DOHH2 (cell line): Measurements from ENCODE around the gene TMEM202.

Experiments used
- H3F3A ChIP-seq: fragments of 200-600 bp; sonication (generic), shearing (Covaris generic); 2 replicates; pipeline ENCODE4 v1.6.0; 2016; ENCODE audit warnings: antibody characterized with exemption, mild to moderate bottlenecking; ENCODE audit not compliant: control insufficient read depth, insufficient read depth
- H3K27ac ChIP-seq: fragments of 200-600 bp; sonication (generic); 2 replicates; pipeline ENCODE4 v1.5.1; 2014; ENCODE audit warnings: low read depth, mild to moderate bottlenecking, low read length, moderate library complexity
- H3K27me3 ChIP-seq: fragments of 200-600 bp; sonication (generic); 2 replicates; pipeline ENCODE4 v1.6.1; 2014; ENCODE audit warnings: mild to moderate bottlenecking, low read length, mixed read lengths; ENCODE audit not compliant: control insufficient read depth
- H3K36me3 ChIP-seq: fragments of 200-600 bp; sonication (generic); 2 replicates; pipeline ENCODE4 v1.6.1; 2014; ENCODE audit warnings: mild to moderate bottlenecking, low read length, moderate library complexity, mixed read lengths; ENCODE audit not compliant: control insufficient read depth
- H3K4me1 ChIP-seq: fragments of 200-600 bp; sonication (generic); 2 replicates; pipeline ENCODE4 v1.6.1; 2014; ENCODE audit warnings: mild to moderate bottlenecking, low read length, mixed read lengths; ENCODE audit not compliant: control insufficient read depth
- H3K4me2 ChIP-seq: fragments of 200-600 bp; sonication (generic); 2 replicates; pipeline ENCODE4 v1.6.0; 2014; ENCODE audit warnings: mild to moderate bottlenecking, low read length, moderate library complexity
- H3K4me3 ChIP-seq: fragments of 200-600 bp; sonication (generic); 2 replicates; pipeline ENCODE4 v1.5.1; 2014; ENCODE audit warnings: mild to moderate bottlenecking, low read length, mixed read lengths
- H3K79me2 ChIP-seq: fragments of 200-600 bp; sonication (generic); 2 replicates; pipeline ENCODE4 v1.6.1; 2014; ENCODE audit warnings: mild to moderate bottlenecking, low read length, mixed read lengths; ENCODE audit not compliant: control insufficient read depth
- H3K9me2 ChIP-seq: fragments of 200-600 bp; sonication (generic); replicated peaks from 2 replicates; pipeline ENCODE4 v1.6.1; 2014; ENCODE audit warnings: mild to moderate bottlenecking, low read length, mixed read lengths; ENCODE audit not compliant: control insufficient read depth
- H3K9me3 ChIP-seq: fragments of 200-600 bp; sonication (generic); 2 replicates; pipeline ENCODE4 v1.6.1; 2014; ENCODE audit warnings: antibody characterized with exemption, low read length, mixed read lengths; ENCODE audit not compliant: control insufficient read depth, insufficient read depth
- H4K20me1 ChIP-seq: fragments of 200-600 bp; sonication (generic); 2 replicates; pipeline ENCODE4 v1.6.0; 2014; ENCODE audit warnings: low read depth, mild to moderate bottlenecking, antibody characterized with exemption, low read length, moderate library complexity; ENCODE audit not compliant: control insufficient read depth, insufficient read depth
- EZH2phosphoT487 ChIP-seq: fragments of 200-600 bp; sonication (generic); IDR thresholded peaks from 2 replicates; pipeline ENCODE4 v1.6.1; 2017; ENCODE audit warnings: borderline replicate concordance, mild to moderate bottlenecking, antibody characterized with exemption, low read length, moderate library complexity, mixed read lengths
- TF ChIP-seq, protein P1 (sequence below): fragments of 200-600 bp; sonication (generic); IDR thresholded peaks from one replicate; pipeline ENCODE4 v1.5.1; 2014; ENCODE audit warnings: antibody characterized with exemption, mild to moderate bottlenecking, low read depth, low read length; ENCODE audit not compliant: poor library complexity, severe bottlenecking

TMEM202 gene

GRCh38 chr15:72398648-72399047, 543 bp downstream of the TMEM202 start:
- H3K9me3 ChIP-seq, result no peaks in the 10 kb centered on the region
- H3K4me2 ChIP-seq, result no peak overlapping the region

GRCh38 chr15:72402726-72403125, 4.6 kb downstream of the TMEM202 start:
- Histone ChIP-seq H3K79me2 (no peaks in the 10 kb centered on the region), H3K27ac (no peak overlapping the region), H3K9me3 (no peaks in the 10 kb centered on the region), H4K20me1 (no peaks in the 10 kb centered on the region), H3K36me3 (no peaks in the 10 kb centered on the region), H3F3A (no peaks in the 10 kb centered on the region), H3K4me2 (no peak overlapping the region), H3K4me3 (no peak overlapping the region), H3K9me2 (no peaks in the 10 kb centered on the region), H3K27me3 (peaks cover 32% of the 10 kb centered on the region), H3K4me1 (no peaks in the 10 kb centered on the region)
- TF ChIP-seq, protein P1, sequence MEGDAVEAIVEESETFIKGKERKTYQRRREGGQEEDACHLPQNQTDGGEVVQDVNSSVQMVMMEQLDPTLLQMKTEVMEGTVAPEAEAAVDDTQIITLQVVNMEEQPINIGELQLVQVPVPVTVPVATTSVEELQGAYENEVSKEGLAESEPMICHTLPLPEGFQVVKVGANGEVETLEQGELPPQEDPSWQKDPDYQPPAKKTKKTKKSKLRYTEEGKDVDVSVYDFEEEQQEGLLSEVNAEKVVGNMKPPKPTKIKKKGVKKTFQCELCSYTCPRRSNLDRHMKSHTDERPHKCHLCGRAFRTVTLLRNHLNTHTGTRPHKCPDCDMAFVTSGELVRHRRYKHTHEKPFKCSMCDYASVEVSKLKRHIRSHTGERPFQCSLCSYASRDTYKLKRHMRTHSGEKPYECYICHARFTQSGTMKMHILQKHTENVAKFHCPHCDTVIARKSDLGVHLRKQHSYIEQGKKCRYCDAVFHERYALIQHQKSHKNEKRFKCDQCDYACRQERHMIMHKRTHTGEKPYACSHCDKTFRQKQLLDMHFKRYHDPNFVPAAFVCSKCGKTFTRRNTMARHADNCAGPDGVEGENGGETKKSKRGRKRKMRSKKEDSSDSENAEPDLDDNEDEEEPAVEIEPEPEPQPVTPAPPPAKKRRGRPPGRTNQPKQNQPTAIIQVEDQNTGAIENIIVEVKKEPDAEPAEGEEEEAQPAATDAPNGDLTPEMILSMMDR, result no peak
- no peak for TF ChIP-seq EZH2phosphoT487

More at GRCh38 chr15:72398648-72399047, 543 bp downstream of the TMEM202 start:
- no peak overlapping the region for H3K27ac ChIP-seq
- peaks cover 10% of the 10 kb centered on the region; the same call in 1 of the 2 replicates for H3K27me3 ChIP-seq
- H3F3A ChIP-seq, result no peaks in the 10 kb centered on the region
- no peak overlapping the region for H3K4me3 ChIP-seq
- H3K36me3 ChIP-seq, result no peaks in the 10 kb centered on the region
- H3K79me2 ChIP-seq, result no peaks in the 10 kb centered on the region
- no peaks in the 10 kb centered on the region for H4K20me1 ChIP-seq
- H3K4me1 ChIP-seq, result no peaks in the 10 kb centered on the region
- TF ChIP-seq, protein P1, result no peak
- no peak for TF ChIP-seq EZH2phosphoT487
- no peaks in the 10 kb centered on the region for H3K9me2 ChIP-seq

GRCh38 chr15:72404356-72404755, 6.3 kb downstream of the TMEM202 start:
- no peaks in the 10 kb centered on the region for H3K9me3 ChIP-seq
- no peaks in the 10 kb centered on the region for H3F3A ChIP-seq

More at GRCh38 chr15:72404356-72404755, 6.3 kb downstream of the TMEM202 start:
- H3K27ac ChIP-seq, result no peak overlapping the region
- H3K4me1 ChIP-seq, result no peaks in the 10 kb centered on the region
- no peaks in the 10 kb centered on the region for H3K79me2 ChIP-seq
- no peaks in the 10 kb centered on the region for H4K20me1 ChIP-seq
- no peaks in the 10 kb centered on the region for H3K9me2 ChIP-seq
- H3K4me2 ChIP-seq, result no peak overlapping the region
- no peaks in the 10 kb centered on the region for H3K36me3 ChIP-seq
- H3K4me3 ChIP-seq, result no peak overlapping the region
- peaks cover 34% of the 10 kb centered on the region for H3K27me3 ChIP-seq
- no peak for TF ChIP-seq EZH2phosphoT487
- TF ChIP-seq, protein P1, result no peak
